ENCODE results near the gene LBHD1.

GRCh38 chr11:62713343-62713742, 41.3 kb upstream of the LBHD1 start:
- TF ChIP-seq POLR2AphosphoS5 (IDR thresholded peaks at IDR 0.05; ENCODE audit: borderline replicate concordance, low read depth, low read length), result no peak
- TF ChIP-seq EZH2 (IDR thresholded peaks at IDR 0.05), result no peak
- TF ChIP-seq FOXP2 (optimal IDR thresholded peaks at IDR 0.05; ENCODE audit: control extremely low read depth, extremely low read length, insufficient read depth), result no peak
